Germinal center (tissue), 1 donor: ENCODE results near the gene ZSWIM6.
"Not testable (repeated sequence)": the region's sequence is repeated elsewhere in the genome, so short reads cannot be mapped to it uniquely, and the experiment has no call there.

ENCODE experiments used
- DNase-seq: peaks from one replicate; pipeline ENCODE4 v3.0.0; 2012; ENCODE audit warnings: mixed read lengths, low spot score

ZSWIM6 gene

DNA sequence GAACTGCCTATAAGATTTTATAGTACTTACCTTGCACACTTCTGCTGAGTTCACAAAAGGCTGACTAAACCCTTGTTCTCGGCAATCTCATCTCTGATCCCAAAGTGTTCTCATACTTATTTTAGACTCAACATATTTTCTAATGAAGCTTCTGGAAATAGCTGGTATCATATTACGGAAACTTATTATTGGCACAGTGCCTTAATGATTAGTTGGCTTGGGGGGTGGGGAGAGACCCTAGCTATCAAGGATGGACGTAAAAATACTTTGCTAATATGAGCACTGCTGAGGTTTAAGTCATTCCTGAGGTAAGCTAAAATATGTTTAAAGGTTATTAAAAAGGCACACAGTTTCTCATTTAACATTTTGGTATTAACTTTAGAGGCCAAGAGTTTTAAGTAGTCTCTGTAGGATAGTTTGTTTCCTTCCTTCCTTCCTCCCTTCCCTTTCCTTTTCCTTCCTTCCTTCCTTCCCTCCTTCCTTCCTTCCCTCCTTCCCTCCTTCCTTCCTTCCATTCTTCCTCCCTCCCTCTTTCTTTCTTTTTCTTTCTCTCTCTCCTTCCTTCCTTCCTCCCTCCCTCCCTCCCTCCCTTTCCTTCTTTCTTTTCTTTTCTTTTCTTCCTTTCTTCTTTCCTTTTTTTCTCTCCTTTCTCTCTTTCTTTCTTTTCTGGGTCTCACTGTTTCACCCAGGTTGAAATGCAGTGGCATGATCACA lies 31.5 kb downstream of the ZSWIM6 start:
- DNase-seq, result no peak

- DNase-seq, result no peak
These were observed 34.6 kb downstream of the ZSWIM6 start for GRCh38 chr5:61366497-61367240.

- DNase-seq, result no peak
These were observed 38.4 kb downstream of the ZSWIM6 start for GRCh38 chr5:61370506-61370905.

GRCh38 chr5:61371474-61371873 lies 39.4 kb downstream of the ZSWIM6 start:
- DNase-seq, result no peak

DNA sequence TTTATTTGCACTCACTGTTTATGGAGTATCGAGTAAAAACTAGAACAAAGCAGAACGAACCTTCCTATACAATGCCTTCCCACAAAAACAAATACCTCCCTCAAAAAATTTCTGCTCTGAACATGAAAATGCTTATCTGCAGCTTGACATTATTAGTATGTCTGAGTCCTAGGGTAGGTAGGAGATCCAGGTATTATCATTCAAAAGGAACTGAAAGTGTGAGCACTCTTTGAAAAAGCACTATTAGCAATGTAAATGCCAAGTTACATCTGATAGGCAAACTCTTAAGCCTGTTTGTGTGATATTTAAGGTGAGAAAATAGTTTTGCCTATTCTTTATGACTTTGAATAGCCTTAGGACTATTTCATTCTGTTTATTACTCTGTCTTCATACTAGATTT lies 47.6 kb downstream of the ZSWIM6 start:
- no peak for DNase-seq

GRCh38 chr5:61381968-61382367 lies 49.9 kb downstream of the ZSWIM6 start:
- DNase-seq, result no peak

- DNase-seq, result no peak
These were observed 53.6 kb downstream of the ZSWIM6 start for GRCh38 chr5:61385627-61386026.

DNA sequence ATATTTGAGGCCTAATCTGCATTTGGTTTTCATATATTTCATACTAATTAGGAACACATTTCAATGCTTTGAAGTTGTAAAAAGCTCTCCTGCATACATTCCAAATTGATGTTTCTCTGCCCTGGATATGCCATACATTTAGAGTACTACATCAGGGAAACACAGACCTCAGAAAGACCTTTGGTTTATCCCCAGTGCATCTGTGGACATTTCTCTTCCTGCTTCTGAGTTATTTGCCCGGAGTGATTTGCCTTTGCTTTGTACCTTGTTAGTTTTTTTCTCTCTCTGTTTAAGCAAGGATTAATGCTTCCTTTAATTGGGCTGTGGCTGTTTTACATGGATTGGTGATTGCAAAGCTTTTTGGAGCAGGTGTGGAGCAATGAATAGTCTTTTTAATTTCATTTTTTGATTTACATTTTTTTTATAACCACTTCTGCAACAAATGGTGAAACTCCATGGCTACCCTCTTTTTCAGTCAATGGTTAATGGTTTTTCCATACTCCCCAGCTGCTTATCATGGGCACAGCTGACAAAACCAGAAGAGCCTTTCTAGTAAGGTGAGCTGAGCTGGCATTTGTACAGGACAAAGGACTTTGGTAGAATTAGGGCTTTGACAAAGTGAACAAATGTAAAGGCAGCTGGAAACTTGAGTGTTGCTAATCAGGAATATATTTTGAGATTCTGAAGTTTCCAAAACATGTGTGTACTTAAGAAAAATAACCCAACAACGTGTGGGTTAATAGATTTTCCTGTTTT lies 54.2 kb downstream of the ZSWIM6 start:
- DNase-seq, result no peak

GRCh38 chr5:61389609-61390008 lies 57.6 kb downstream of the ZSWIM6 start:
- no peak for DNase-seq

DNA sequence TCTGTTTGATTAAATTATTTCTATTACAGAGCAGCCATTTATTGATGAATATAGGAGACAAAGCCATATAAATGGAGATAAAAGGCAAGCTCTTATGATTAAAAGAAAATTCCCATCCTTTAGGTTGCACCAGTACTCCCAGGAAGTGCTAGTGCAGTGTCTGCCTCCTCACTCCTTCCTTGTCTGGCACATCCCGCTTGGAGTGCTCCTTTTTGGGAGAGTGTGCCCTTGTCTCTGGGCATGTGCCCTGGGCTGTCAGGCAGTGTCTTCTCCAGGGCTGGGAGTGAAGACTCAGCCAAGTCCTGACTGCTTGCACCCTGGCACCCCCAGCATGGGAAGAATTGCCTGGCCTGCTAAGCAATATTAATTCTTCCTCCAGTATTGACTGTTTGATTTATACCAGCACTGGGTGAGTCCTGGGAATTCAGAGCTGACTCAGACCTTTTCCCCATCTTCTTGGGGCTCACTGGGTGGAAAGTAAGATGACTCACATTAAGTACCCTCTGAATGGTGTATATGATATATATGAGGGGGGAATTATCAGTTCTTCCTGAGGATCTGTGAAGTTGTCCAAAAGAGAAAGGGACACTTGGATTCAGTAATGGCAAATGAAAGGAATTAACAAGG lies 62.1 kb downstream of the ZSWIM6 start:
- no peak for DNase-seq

- DNase-seq, result no peak
These were observed 62.7 kb downstream of the ZSWIM6 start for GRCh38 chr5:61394793-61395192.

DNA sequence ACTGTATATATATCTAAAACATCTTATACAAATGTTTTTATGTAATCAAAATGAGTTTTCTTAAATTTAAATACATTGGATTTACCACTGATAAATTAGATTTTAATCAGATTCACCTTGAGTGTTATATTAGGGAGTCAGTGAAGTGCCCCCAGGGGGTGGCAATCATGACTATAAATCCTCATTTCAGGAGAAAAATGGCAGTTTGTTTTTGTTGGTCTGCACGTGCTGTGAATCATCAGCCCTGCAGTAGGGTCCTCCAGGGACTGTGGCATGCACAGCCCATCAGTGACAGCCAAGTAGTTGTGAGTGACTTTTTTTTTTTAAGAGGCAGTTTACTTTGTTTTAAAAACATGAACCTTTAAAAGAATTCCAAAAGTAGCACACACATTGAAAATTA lies 65.2 kb downstream of the ZSWIM6 start:
- no peak for DNase-seq

DNA sequence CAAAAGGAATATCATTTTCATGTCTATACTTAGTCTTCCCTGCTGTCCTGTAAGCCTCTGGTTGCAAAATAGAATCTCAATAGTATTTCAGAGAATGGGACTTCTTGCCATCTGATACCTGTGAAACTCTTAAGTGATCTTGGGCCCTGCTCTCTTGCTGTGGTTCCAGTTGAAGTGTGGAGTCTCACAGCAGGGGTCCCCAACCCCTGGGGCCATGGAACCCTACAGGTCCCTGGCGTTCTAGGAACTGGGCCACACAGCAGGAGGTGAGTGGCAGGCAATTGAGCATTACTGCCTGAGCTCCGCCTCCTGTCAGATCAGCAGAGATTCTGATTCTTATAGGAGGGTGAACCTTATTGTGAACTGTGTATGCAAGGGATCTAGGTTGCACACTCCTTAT lies 65.9 kb downstream of the ZSWIM6 start:
- DNase-seq, result no peak

GRCh38 chr5:61398440-61398839 lies 66.4 kb downstream of the ZSWIM6 start:
- no peak for DNase-seq

DNA sequence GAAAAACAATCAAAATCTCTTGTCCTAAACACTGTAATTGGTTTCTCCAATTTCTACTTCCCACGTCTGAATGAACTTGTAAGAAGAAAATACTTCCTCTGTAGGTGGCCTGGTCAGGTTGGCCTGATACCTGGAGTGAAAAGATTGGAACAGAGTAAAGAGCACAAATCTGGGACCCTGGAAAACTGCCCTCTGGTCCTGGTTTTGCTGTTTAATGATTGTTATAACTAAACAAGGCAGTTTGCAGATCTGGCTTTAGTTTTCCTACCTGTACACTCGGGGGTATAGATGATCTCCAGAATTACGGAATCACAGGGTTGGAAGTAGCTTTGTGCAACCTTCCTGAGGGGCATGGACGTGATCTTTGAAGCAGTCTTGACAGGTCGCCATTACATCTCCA lies 67.6 kb downstream of the ZSWIM6 start:
- DNase-seq, result no peak

DNA sequence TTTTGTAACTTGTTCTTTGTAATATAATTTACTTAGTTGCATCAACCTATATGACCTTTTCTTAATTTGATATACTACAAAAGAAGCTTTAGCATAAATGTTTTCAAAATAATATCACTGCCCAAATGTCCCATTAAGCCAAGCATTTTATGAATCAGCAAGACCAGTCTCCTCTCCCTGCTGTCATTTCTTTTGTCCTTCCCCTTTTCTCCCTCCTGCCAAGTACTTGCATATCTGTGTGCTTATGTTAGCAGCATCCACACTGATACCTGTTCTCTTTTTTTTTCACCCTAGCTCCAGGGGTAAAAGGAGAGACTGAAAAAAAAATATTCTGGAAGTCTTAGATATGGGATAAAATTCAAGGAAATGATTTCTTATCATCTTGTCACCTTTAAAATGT lies 69.7 kb downstream of the ZSWIM6 start:
- DNase-seq, result no peak

DNA sequence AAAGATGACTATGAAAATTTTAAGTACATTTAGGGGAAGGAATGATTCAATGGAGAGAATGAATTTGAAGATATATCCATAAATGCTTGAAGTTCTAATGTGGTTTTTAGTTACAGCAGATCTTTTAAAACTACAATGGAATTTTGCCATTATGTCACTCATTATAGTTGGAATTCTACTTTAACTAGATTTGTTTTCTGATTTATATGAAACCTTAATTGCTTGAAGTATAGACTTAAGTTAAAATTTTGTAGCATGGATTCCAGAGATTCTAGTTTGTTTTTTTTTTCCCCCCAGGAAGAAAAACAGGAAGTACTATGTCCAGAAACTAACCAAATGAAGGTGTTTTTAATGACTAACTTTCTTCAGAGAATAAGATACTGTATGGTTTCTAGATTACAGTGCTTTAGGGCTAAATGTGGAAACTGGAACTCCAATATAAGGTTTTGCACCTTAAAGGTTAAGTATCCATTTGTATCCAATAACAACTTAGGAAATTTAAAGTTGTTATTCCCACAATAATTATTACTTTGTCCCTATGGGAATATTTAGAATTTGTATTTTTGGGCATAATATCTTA lies 70.3 kb downstream of the ZSWIM6 start:
- no peak for DNase-seq

DNA sequence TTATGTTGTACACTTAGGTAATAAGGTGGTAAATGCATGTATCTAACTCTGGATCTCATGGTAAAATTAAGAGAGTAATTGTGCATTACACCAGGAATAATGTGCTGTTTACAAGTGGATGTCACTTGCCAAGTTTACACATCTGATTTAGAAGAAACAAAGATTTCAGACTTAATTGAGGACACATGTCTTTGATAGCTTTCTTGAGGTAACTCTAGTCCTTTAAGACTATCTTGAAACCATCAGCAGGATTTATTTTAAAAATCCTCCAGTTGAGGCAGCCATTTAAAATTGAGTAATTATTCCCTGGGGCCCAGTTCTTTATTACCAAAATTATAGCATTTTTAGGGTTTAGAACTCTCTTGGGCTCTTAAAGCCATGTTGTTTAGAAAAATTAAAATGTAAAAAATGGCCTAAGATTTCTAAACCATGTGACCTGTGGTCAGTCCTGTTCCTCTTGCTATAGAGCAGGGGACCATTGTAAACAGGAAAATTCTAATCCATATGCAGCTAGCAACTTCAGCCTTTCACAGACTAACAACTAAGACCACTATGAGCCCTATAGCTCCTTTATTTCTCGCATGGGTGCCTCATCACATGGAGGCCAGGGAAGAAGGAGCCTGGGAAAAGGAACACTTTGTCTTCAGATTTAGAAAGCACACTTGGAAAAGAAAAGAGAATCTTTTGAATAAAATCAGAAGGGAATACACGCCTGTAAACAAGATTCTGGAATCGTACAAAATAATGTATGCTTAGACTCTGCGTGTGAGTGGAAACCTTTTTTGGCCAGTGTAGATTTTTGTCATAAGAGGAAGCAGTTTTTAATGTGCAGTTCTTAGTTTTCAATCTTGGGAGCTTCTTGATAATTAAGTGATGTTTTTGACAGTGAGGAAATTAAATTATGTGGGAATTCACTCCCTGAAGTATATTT lies 71.2 kb downstream of the ZSWIM6 start:
- DNase-seq, result no peak

DNA sequence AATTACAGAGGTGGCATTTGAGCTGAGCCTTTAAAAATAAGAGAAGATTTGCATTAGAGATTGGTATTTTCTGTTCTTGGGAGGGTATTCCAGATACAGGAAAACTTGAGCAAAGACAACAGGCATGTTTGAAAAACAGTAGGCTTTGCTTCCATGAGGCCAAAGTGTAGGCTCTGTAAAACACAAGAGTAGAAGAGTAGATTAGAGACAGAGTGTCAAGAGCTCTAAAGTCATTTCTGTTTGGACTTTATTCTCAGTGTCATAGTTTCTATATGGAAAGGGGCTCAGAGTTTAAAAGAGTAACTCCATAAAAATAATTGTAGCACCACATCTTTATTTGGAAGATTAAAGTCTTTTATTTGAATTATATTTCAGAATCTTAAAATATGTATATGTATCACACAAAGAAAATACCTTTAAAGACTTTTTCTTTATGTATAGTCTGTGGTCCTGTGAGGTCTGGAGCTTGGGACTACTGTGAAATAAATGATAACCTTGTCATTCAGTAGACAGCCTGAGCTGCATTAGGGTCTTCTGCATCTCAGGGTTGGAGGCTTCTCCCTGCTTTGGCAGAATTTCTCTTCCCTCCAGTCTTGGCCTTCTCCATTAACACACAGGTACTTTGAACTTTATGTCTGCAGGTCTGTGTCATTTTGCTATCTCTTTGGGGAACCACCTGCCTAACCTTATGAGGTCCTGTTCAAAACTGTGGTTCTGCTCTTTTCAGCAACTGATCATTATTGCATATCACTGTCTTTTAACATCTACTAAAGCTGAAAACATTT lies 73.6 kb downstream of the ZSWIM6 start:
- no peak for DNase-seq

- not testable (repeated sequence) for DNase-seq
These were observed 74.4 kb downstream of the ZSWIM6 start for GRCh38 chr5:61406497-61406896.
